SU-DHL-6 (cell line): ENCODE data around the gene GRIK3.

ENCODE experiments used
- EZH2phosphoT487 ChIP-seq: fragments of 200-600 bp; sonication (generic), shearing (Covaris generic); conservative IDR thresholded peaks from 2 replicates; pipeline ENCODE4 v1.6.1; 2018; ENCODE audit warnings: mild to moderate bottlenecking, antibody characterized with exemption, low read length, moderate library complexity, mixed read lengths
- TF ChIP-seq, protein P1 (sequence below): fragments of 200-600 bp; sonication (generic); IDR thresholded peaks from one replicate; pipeline ENCODE4 v1.5.1; 2017; ENCODE audit warnings: antibody characterized with exemption, mild to moderate bottlenecking, low read length, moderate library complexity; ENCODE audit not compliant: insufficient read depth, poor library complexity, severe bottlenecking

GRCh38 chr1:36843027-36843426 is 191.3 kb downstream of the GRIK3 start:
- TF ChIP-seq, protein P1, sequence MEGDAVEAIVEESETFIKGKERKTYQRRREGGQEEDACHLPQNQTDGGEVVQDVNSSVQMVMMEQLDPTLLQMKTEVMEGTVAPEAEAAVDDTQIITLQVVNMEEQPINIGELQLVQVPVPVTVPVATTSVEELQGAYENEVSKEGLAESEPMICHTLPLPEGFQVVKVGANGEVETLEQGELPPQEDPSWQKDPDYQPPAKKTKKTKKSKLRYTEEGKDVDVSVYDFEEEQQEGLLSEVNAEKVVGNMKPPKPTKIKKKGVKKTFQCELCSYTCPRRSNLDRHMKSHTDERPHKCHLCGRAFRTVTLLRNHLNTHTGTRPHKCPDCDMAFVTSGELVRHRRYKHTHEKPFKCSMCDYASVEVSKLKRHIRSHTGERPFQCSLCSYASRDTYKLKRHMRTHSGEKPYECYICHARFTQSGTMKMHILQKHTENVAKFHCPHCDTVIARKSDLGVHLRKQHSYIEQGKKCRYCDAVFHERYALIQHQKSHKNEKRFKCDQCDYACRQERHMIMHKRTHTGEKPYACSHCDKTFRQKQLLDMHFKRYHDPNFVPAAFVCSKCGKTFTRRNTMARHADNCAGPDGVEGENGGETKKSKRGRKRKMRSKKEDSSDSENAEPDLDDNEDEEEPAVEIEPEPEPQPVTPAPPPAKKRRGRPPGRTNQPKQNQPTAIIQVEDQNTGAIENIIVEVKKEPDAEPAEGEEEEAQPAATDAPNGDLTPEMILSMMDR: no peak
- TF ChIP-seq EZH2phosphoT487: no peak
